Natural killer cell treated with Interleukin-12 subunit alpha and Interleukin-12 subunit beta and Interleukin-15 and Interleukin-18, amount 100 ng/mL, for 72 hours (primary cell): ENCODE measurements around the gene GZMH. TPM values are rescaled to one million over a fixed set of nuclear protein-coding genes. Genes with fewer than 3 reads are reported as not detected.
"Not testable (repeated sequence)": the region's sequence is repeated elsewhere in the genome, so short reads cannot be mapped to it uniquely, and the experiment has no call there.

Source experiments
- ATAC-seq, 2 donors: fragments of 150-1000 bp; cut with Tn5 transposase in 1 of 2; sonication (Bioruptor Pico), chemical (Tn5 transposase) in 1 of 2; 2 replicates each; pipeline ENCODE4 v1.10.0; 2021
- DNase-seq: peaks from one replicate; pipeline ENCODE4 v3.0.0; 2022; ENCODE audit warnings: low spot score
- H3K27ac Mint-ChIP-seq, 2 donors: 1 replicate in 1 of 2; 2 replicates in 1 of 2; pipeline ENCODE4 v1.8.0; 2022; ENCODE audit warnings: mixed read lengths in 2 of 2, mild to moderate bottlenecking in 1 of 2, moderate library complexity in 1 of 2
- H3K27me3 Mint-ChIP-seq, 2 donors: 1 replicate in 1 of 2; 2 replicates in 1 of 2; pipeline ENCODE4 v1.8.0; 2022; ENCODE audit warnings: mixed read lengths in 2 of 2
- H3K36me3 Mint-ChIP-seq: one replicate; pipeline ENCODE4 v1.8.0; 2022; ENCODE audit warnings: mixed read lengths
- H3K4me1 Mint-ChIP-seq, 2 donors: 1 replicate in 1 of 2; 2 replicates in 1 of 2; pipeline ENCODE4 v1.8.0; 2022; ENCODE audit warnings: low read depth in 2 of 2, mixed read lengths in 2 of 2, mild to moderate bottlenecking in 1 of 2
- H3K4me3 Mint-ChIP-seq: one replicate; pipeline ENCODE4 v1.8.0; 2022; ENCODE audit warnings: mixed read lengths
- H3K9me3 Mint-ChIP-seq: 2 replicates; pipeline ENCODE4 v1.8.0; 2022; ENCODE audit warnings: mixed read lengths
- total RNA-seq, 2 donors: library from RNA; stranded (reverse); gene quantifications; one replicate each; pipeline ENCODE4 v1.2.3, GENCODE V29; 2022

GZMH gene
- total RNA-seq, 2 donors from 2014 or later, result 20.8 to 37.3 TPM

GRCh38 chr14:24613241-24613640 is 3.8 kb upstream of the GZMH start:
- ATAC-seq (no peak), DNase-seq (no peak)
- H3K27me3 Mint-ChIP-seq, result no peaks in the 10 kb centered on the region
- H3K4me3 Mint-ChIP-seq, result peak overlapping the region; percentile 30
- H3K4me1 Mint-ChIP-seq, result peaks cover 48 to 59% of the 10 kb centered on the region in 2 donors
- H3K36me3 Mint-ChIP-seq, result no peaks in the 10 kb centered on the region
- H3K27ac Mint-ChIP-seq, result peak overlapping the region; percentile 79 to 80
- no peaks in the 10 kb centered on the region for H3K9me3 Mint-ChIP-seq

GRCh38 chr14:24612196-24612595 is 2.7 kb upstream of the GZMH start:
- Mint-ChIP-seq H3K9me3 (no peaks in the 10 kb centered on the region), H3K27ac (peak overlapping the region; percentile 79 to 80), H3K4me3 (peak overlapping the region; percentile 30), H3K36me3 (no peaks in the 10 kb centered on the region), H3K27me3 (no peaks in the 10 kb centered on the region), H3K4me1 (peaks cover 57 to 69% of the 10 kb centered on the region in 2 donors)
- no peak for DNase-seq
- no peak for ATAC-seq

GRCh38 chr14:24607635-24608514 is 1.6 kb downstream of the GZMH start:
- no peaks in the 10 kb centered on the region for H3K9me3 Mint-ChIP-seq
- H3K36me3 Mint-ChIP-seq, result no peaks in the 10 kb centered on the region
- ATAC-seq (peak in 1 of 2 donors; percentile 34), DNase-seq (no peak)
- H3K4me3 Mint-ChIP-seq, result peak overlapping the region; percentile 86
- peaks cover 63 to 71% of the 10 kb centered on the region in 2 donors for H3K4me1 Mint-ChIP-seq
- H3K27me3 Mint-ChIP-seq, result no peaks in the 10 kb centered on the region
- peak overlapping the region; percentile 92 to 97 for H3K27ac Mint-ChIP-seq

- Mint-ChIP-seq H3K27me3 (no peaks in the 10 kb centered on the region), H3K27ac (peak overlapping the region; percentile 92 to 97), H3K9me3 (no peaks in the 10 kb centered on the region), H3K4me3 (peak overlapping the region; percentile 86), H3K4me1 (peaks cover 56 to 64% of the 10 kb centered on the region in 2 donors), H3K36me3 (no peaks in the 10 kb centered on the region)
- peak; percentile 81 to 83 for ATAC-seq
- DNase-seq, result no peak
Measured at GRCh38 chr14:24607081-24607480, 2.4 kb downstream of the GZMH start.

- no peak for DNase-seq
- Mint-ChIP-seq H3K4me3 (peak overlapping the region; percentile 86), H3K9me3 (no peaks in the 10 kb centered on the region), H3K27me3 (no peaks in the 10 kb centered on the region), H3K4me1 (peaks cover 49 to 56% of the 10 kb centered on the region in 2 donors), H3K27ac (peak overlapping the region; percentile 92 to 97), H3K36me3 (no peaks in the 10 kb centered on the region)
- ATAC-seq, result no peak
Measured at GRCh38 chr14:24606297-24606696, 3.2 kb downstream of the GZMH start.

- no peaks in the 10 kb centered on the region for H3K9me3 Mint-ChIP-seq
- peaks cover 49 to 52% of the 10 kb centered on the region in 2 donors for H3K4me1 Mint-ChIP-seq
- no peaks in the 10 kb centered on the region for H3K27me3 Mint-ChIP-seq
- DNase-seq (peak; percentile 81), ATAC-seq (peak; percentile 68 to 75)
- H3K4me3 Mint-ChIP-seq, result peak overlapping the region; percentile 86
- no peaks in the 10 kb centered on the region for H3K36me3 Mint-ChIP-seq
- H3K27ac Mint-ChIP-seq, result peak overlapping the region; percentile 92 to 97
Measured at GRCh38 chr14:24605435-24606190, 3.9 kb downstream of the GZMH start.

GRCh38 chr14:24597403-24597802 is 12.1 kb downstream of the GZMH start:
- peaks cover 42% of the 10 kb centered on the region for H3K36me3 Mint-ChIP-seq
- no peak overlapping the region for H3K4me3 Mint-ChIP-seq
- H3K27ac Mint-ChIP-seq, result no peak overlapping the region
- H3K27me3 Mint-ChIP-seq, result peaks cover 0 to under 1% of the 10 kb centered on the region in 2 donors
- H3K4me1 Mint-ChIP-seq, result peaks cover 0 to 4% of the 10 kb centered on the region in 2 donors
- DNase-seq (no peak), ATAC-seq (no peak)
- H3K9me3 Mint-ChIP-seq, result peaks cover 7% of the 10 kb centered on the region

- no peak for DNase-seq
- ATAC-seq, result no peak
- peaks cover 0 to 3% of the 10 kb centered on the region in 2 donors for H3K4me1 Mint-ChIP-seq
- H3K36me3 Mint-ChIP-seq, result peaks cover 50% of the 10 kb centered on the region
- peaks cover 8 to 11% of the 10 kb centered on the region in 2 donors for H3K27me3 Mint-ChIP-seq
- peak overlapping the region in 1 of 2 donors; percentile 21 for H3K27ac Mint-ChIP-seq
- no peak overlapping the region for H3K4me3 Mint-ChIP-seq
- peaks cover 6% of the 10 kb centered on the region for H3K9me3 Mint-ChIP-seq
Measured at GRCh38 chr14:24595073-24595808, 14.2 kb downstream of the GZMH start.

- H3K4me1 Mint-ChIP-seq, DNase-seq, H3K27ac Mint-ChIP-seq, H3K4me3 Mint-ChIP-seq, ATAC-seq, H3K9me3 Mint-ChIP-seq: not testable (repeated sequence)
- Mint-ChIP-seq H3K36me3 (peaks cover 23% of the 10 kb centered on the region), H3K27me3 (peaks cover 8 to 11% of the 10 kb centered on the region in 2 donors)
Measured at GRCh38 chr14:24591004-24591403, 18.5 kb downstream of the GZMH start.

- not testable (repeated sequence) for H3K27me3 Mint-ChIP-seq, H3K4me3 Mint-ChIP-seq, H3K9me3 Mint-ChIP-seq, H3K27ac Mint-ChIP-seq, ATAC-seq, H3K4me1 Mint-ChIP-seq, DNase-seq
- peaks cover 11% of the 10 kb centered on the region for H3K36me3 Mint-ChIP-seq
Measured at GRCh38 chr14:24584402-24584801, 25.1 kb downstream of the GZMH start.

GRCh38 chr14:24578558-24578957 is 30.9 kb downstream of the GZMH start:
- no peaks in the 10 kb centered on the region for H3K36me3 Mint-ChIP-seq
- H3K9me3 Mint-ChIP-seq, result no peaks in the 10 kb centered on the region
- H3K4me1 Mint-ChIP-seq, result peaks cover 0 to 4% of the 10 kb centered on the region in 2 donors
- H3K27me3 Mint-ChIP-seq, result no peaks in the 10 kb centered on the region
- DNase-seq (no peak), ATAC-seq (no peak)
- H3K4me3 Mint-ChIP-seq, result no peak overlapping the region
- no peak overlapping the region for H3K27ac Mint-ChIP-seq

- Mint-ChIP-seq H3K27ac (no peak overlapping the region), H3K4me1 (peaks cover 0 to 4% of the 10 kb centered on the region in 2 donors), H3K27me3 (no peaks in the 10 kb centered on the region), H3K36me3 (no peaks in the 10 kb centered on the region), H3K4me3 (no peak overlapping the region), H3K9me3 (no peaks in the 10 kb centered on the region)
- ATAC-seq (no peak), DNase-seq (no peak)
Measured at GRCh38 chr14:24576771-24577170, 32.7 kb downstream of the GZMH start.

GRCh38 chr14:24576182-24576581 is 33.3 kb downstream of the GZMH start, which contains the start of gene CTSG:
CTSG (minus strand) TSS chr14:24576250; CDS start chr14:24576223, 27 bp downstream.
- no peak for ATAC-seq
- H3K36me3 Mint-ChIP-seq, result no peaks in the 10 kb centered on the region
- H3K27ac Mint-ChIP-seq, result no peak within 1 kb of the TSS
- peaks cover 0 to 4% of the 10 kb centered on the region in 2 donors for H3K4me1 Mint-ChIP-seq
- no peak for DNase-seq
- no peaks in the 10 kb centered on the region for H3K9me3 Mint-ChIP-seq
- no peak within 1 kb of the TSS for H3K4me3 Mint-ChIP-seq
- peaks cover 0 to 1% of the 10 kb centered on the region in 2 donors for H3K27me3 Mint-ChIP-seq
